H1 (cell line): ENCODE results near the gene FAM234A. TPM values are rescaled to one million over a fixed set of nuclear protein-coding genes. Genes with fewer than 3 reads are reported as not detected.

Experiments used
- CTCF ChIA-PET: fragments of 300-600 bp; sonication (Branson Sonifier 250); formaldehyde crosslinking; loops from one replicate; lab custom pipeline; 2021; ENCODE audit not compliant: partially characterized antibody; lab: Charles Lee
- POLR2A ChIA-PET: fragments of 300-600 bp; sonication (Branson Sonifier 250); formaldehyde crosslinking; loops from one replicate; lab custom pipeline; 2021; ENCODE audit warnings: inconsistent platforms; ENCODE audit not compliant: partially characterized antibody; lab: Charles Lee
- DNase-seq, 2 experiments: peaks; one replicate each; pipeline versions ENCODE4 v3.0.0 to v3.0.0-alpha.2; 2010 to 2022; ENCODE audit warnings: low spot score in 2 of 2, low read depth in 1 of 2, mixed read lengths in 1 of 2
- FAIRE-seq: peaks from 2 replicates; lab custom pipeline; 2011; peaks lifted over from hg19 to GRCh38; lab: Jason Lieb, UNC
- H2AFZ ChIP-seq: 2 replicates; pipeline ENCODE4 v1.8.1; 2012; ENCODE audit warnings: low read length, inconsistent platforms
- H2AK5ac ChIP-seq: 2 replicates; pipeline ENCODE4 v1.6.1; 2013; ENCODE audit warnings: low read depth, low read length
- H2BK120ac ChIP-seq: replicated peaks from 2 replicates; pipeline ENCODE3; 2013; ENCODE audit warnings: low read depth, low read length, inconsistent platforms
- H2BK12ac ChIP-seq: 2 replicates; pipeline ENCODE4 v1.6.1; 2013; ENCODE audit warnings: low read depth, low read length
- H2BK15ac ChIP-seq: 2 replicates; pipeline ENCODE4 v1.6.1; 2013; ENCODE audit warnings: low read length
- H2BK20ac ChIP-seq: 2 replicates; pipeline ENCODE4 v1.6.1; 2013; ENCODE audit warnings: low read length
- H2BK5ac ChIP-seq: 2 replicates; pipeline ENCODE4 v1.6.1; 2013; ENCODE audit warnings: low read depth, low read length
- H3K14ac ChIP-seq: 2 replicates; pipeline ENCODE4 v1.6.1; 2013; ENCODE audit warnings: inconsistent platforms; ENCODE audit not compliant: insufficient read length
- H3K18ac ChIP-seq: 2 replicates; pipeline ENCODE4 v1.6.1; 2013; ENCODE audit warnings: low read length; ENCODE audit errors: extremely low read depth
- H3K23ac ChIP-seq: 2 replicates; pipeline ENCODE4 v1.6.1; 2013; ENCODE audit warnings: inconsistent platforms; ENCODE audit not compliant: insufficient read length
- H3K23me2 ChIP-seq: 2 replicates; pipeline ENCODE4 v1.6.1; 2013; ENCODE audit warnings: low read depth, low read length
- H3K27ac ChIP-seq: 2 replicates; pipeline ENCODE4 v1.6.1; 2011; ENCODE audit warnings: low read depth, low read length, inconsistent platforms
- H3K27me3 ChIP-seq, 4 experiments: replicated peaks in 1 of 4; 1 replicate in 1 of 4; 2 replicates in 3 of 4; pipeline versions ENCODE4 v1.6.1 to v1.8.1; 2011 to 2013; ENCODE audit warnings: low read length in 3 of 4, mild to moderate bottlenecking in 3 of 4, inconsistent platforms in 2 of 4, mixed read lengths in 2 of 4, moderate library complexity in 1 of 4; ENCODE audit not compliant: control insufficient read depth in 3 of 4, insufficient read depth in 3 of 4; ENCODE audit errors: extremely low read depth in 1 of 4
- H3K36me3 ChIP-seq, 4 experiments: 2 replicates each; pipeline versions ENCODE4 v1.6.1 to v1.8.1; 2011 to 2013; ENCODE audit warnings: mild to moderate bottlenecking in 4 of 4, low read length in 3 of 4, moderate library complexity in 2 of 4, control low read depth in 1 of 4, inconsistent platforms in 1 of 4; ENCODE audit not compliant: insufficient read depth in 4 of 4, control insufficient read depth in 2 of 4
- H3K4ac ChIP-seq: replicated peaks from 2 replicates; pipeline ENCODE3; 2013; ENCODE audit warnings: low read length, low read depth, mixed read lengths, inconsistent platforms; ENCODE audit not compliant: insufficient read length
- H3K4me1 ChIP-seq, 4 experiments: replicated peaks in 1 of 4; 1 replicate in 1 of 4; 2 replicates in 3 of 4; pipeline versions ENCODE4 v1.6.1 to v1.8.1; 2011 to 2013; ENCODE audit warnings: low read length in 3 of 4, inconsistent platforms in 2 of 4, mixed read lengths in 1 of 4; ENCODE audit not compliant: insufficient read depth in 4 of 4, control insufficient read depth in 3 of 4
- H3K4me2 ChIP-seq, 2 experiments: 2 replicates each; pipeline versions ENCODE4 v1.6.1 to v1.8.1; 2011 to 2013; ENCODE audit warnings: low read depth in 2 of 2, low read length in 2 of 2, control low read depth in 1 of 2, inconsistent platforms in 1 of 2, mild to moderate bottlenecking in 1 of 2; ENCODE audit not compliant: insufficient read depth in 1 of 2
- H3K4me3 ChIP-seq, 4 experiments: fragments of 200-600, 300-600 bp in 1 of 4; sonication (generic), shearing (Covaris generic), sonication (Bioruptor Twin) in 1 of 4; 2 replicates each; pipeline versions ENCODE4 v1.5.1 to v1.8.1; 2011 to 2016; ENCODE audit warnings: low read length in 4 of 4, low read depth in 3 of 4, control low read depth in 2 of 4, inconsistent platforms in 2 of 4, mild to moderate bottlenecking in 2 of 4, mixed read lengths in 1 of 4, moderate library complexity in 1 of 4; ENCODE audit not compliant: insufficient read depth in 2 of 4; ENCODE audit errors: extremely low read depth in 1 of 4
- H3K56ac ChIP-seq: replicated peaks from 2 replicates; pipeline ENCODE3; 2013; ENCODE audit warnings: low read depth, mild to moderate bottlenecking, mixed read lengths, low read length, inconsistent platforms; ENCODE audit not compliant: insufficient read length
- H3K79me1 ChIP-seq: 2 replicates; pipeline ENCODE4 v1.6.1; 2013; ENCODE audit warnings: low read depth, low read length, control low read depth
- H3K79me2 ChIP-seq, 2 experiments: 2 replicates each; pipeline versions ENCODE4 v1.6.1 to v1.8.1; 2012 to 2013; ENCODE audit warnings: low read length in 2 of 2, mild to moderate bottlenecking in 2 of 2, inconsistent platforms in 1 of 2; ENCODE audit not compliant: insufficient read depth in 2 of 2, control insufficient read depth in 1 of 2
- H3K9ac ChIP-seq, 4 experiments: replicated peaks in 1 of 4; 1 replicate in 1 of 4; 2 replicates in 3 of 4; pipeline versions ENCODE4 v1.6.1 to v1.8.1; 2011 to 2013; ENCODE audit warnings: low read depth in 3 of 4, low read length in 3 of 4, control low read depth in 2 of 4, mild to moderate bottlenecking in 2 of 4, moderate library complexity in 2 of 4, inconsistent platforms in 1 of 4; ENCODE audit errors: extremely low read depth in 1 of 4
- H3K9me3 ChIP-seq, 2 experiments: 2 replicates each; pipeline versions ENCODE4 v1.6.1 to v1.8.1; 2012 to 2013; ENCODE audit warnings: mild to moderate bottlenecking in 2 of 2, moderate library complexity in 2 of 2, control low read depth in 1 of 2, inconsistent platforms in 1 of 2, low read depth in 1 of 2, low read length in 1 of 2, mixed read lengths in 1 of 2; ENCODE audit not compliant: insufficient read depth in 2 of 2
- H4K20me1 ChIP-seq, 2 experiments: replicated peaks in 1 of 2; 2 replicates each; pipeline versions ENCODE3 to v1.8.1; 2011 to 2013; ENCODE audit warnings: inconsistent platforms in 2 of 2, low read length in 2 of 2, mild to moderate bottlenecking in 1 of 2; ENCODE audit not compliant: insufficient read depth in 2 of 2, control insufficient read depth in 1 of 2
- H4K5ac ChIP-seq: 2 replicates; pipeline ENCODE4 v1.6.1; 2013; ENCODE audit warnings: low read length, low read depth, mixed read lengths, inconsistent platforms; ENCODE audit not compliant: insufficient read length
- H4K8ac ChIP-seq: 2 replicates; pipeline ENCODE4 v1.8.0; 2013; ENCODE audit warnings: mild to moderate bottlenecking, moderate library complexity, low read length, inconsistent platforms; ENCODE audit not compliant: insufficient read depth; ENCODE audit errors: extremely low read depth
- H4K91ac ChIP-seq: replicated peaks from 2 replicates; pipeline ENCODE3; 2013; ENCODE audit warnings: low read length, mixed read lengths, inconsistent platforms; ENCODE audit not compliant: insufficient read length
- ASH2L ChIP-seq: fragments of 200-600, 300-600 bp; sonication (generic); IDR thresholded peaks from one replicate; pipeline ENCODE4 v1.7.1; 2017; ENCODE audit warnings: low read length
- CREB1 ChIP-seq: IDR thresholded peaks from 2 replicates; pipeline ENCODE4 v1.6.1; 2012; ENCODE audit warnings: inconsistent platforms
- CTBP2 ChIP-seq: IDR thresholded peaks from 2 replicates; pipeline ENCODE4 v1.7.0; 2011; ENCODE audit warnings: borderline replicate concordance, mild to moderate bottlenecking, moderate library complexity, mixed read lengths, low read length; ENCODE audit not compliant: insufficient read depth, insufficient read length
- FOSL1 ChIP-seq: IDR thresholded peaks from 2 replicates; pipeline ENCODE4 v1.6.1; 2011; ENCODE audit warnings: mild to moderate bottlenecking, low read depth, low read length, moderate library complexity; ENCODE audit not compliant: insufficient read depth
- HDAC2 ChIP-seq, 2 experiments: fragments of 300-600 bp in 1 of 2; sonication (generic) in 1 of 2; IDR thresholded peaks; 2 replicates each; pipeline ENCODE4 v1.6.1; 2011 to 2012; ENCODE audit warnings: low read depth in 2 of 2, low read length in 2 of 2, mild to moderate bottlenecking in 2 of 2, moderate library complexity in 2 of 2, borderline replicate concordance in 1 of 2, inconsistent platforms in 1 of 2
- KDM5A ChIP-seq: fragments of 200-600 bp; IDR thresholded peaks from 2 replicates; pipeline ENCODE4 v1.7.1; 2012; ENCODE audit warnings: mild to moderate bottlenecking, low read length, inconsistent platforms, mixed read lengths
- MAFK ChIP-seq: IDR thresholded peaks from 2 replicates; pipeline ENCODE4 v1.6.1; 2012; ENCODE audit warnings: low read depth, mild to moderate bottlenecking, improper control_type of control experiment, low read length
- POLR2AphosphoS5 ChIP-seq: IDR thresholded peaks from 2 replicates; pipeline ENCODE4 v1.6.1; 2011; ENCODE audit warnings: low read depth, low read length
- RBBP5 ChIP-seq: IDR thresholded peaks from 2 replicates; pipeline ENCODE4 v1.7.1; 2012; ENCODE audit warnings: low read depth, mild to moderate bottlenecking, inconsistent platforms, low read length, moderate library complexity, borderline replicate concordance
- RFX5 ChIP-seq: IDR thresholded peaks from 2 replicates; pipeline ENCODE4 v1.6.1; 2011; ENCODE audit warnings: low read depth, low read length, improper control_type of control experiment, borderline replicate concordance
- SIRT6 ChIP-seq: IDR thresholded peaks from one replicate; pipeline ENCODE4 v1.7.1; 2012; ENCODE audit warnings: low read length, inconsistent platforms
- SIX5 ChIP-seq: IDR thresholded peaks from 2 replicates; pipeline ENCODE4 v1.6.1; 2011; ENCODE audit warnings: mild to moderate bottlenecking, low read depth, low read length
- SP4 ChIP-seq: IDR thresholded peaks from 2 replicates; pipeline ENCODE4 v1.6.1; 2012; ENCODE audit warnings: low read length, inconsistent platforms
- TAF1 ChIP-seq: IDR thresholded peaks from 2 replicates; pipeline ENCODE4 v1.6.1; 2011; ENCODE audit warnings: mild to moderate bottlenecking, low read depth, low read length
- TCF12 ChIP-seq: IDR thresholded peaks from 2 replicates; pipeline ENCODE4 v1.6.1; 2011; ENCODE audit warnings: low read depth, mild to moderate bottlenecking, low read length
- WGBS, 2 experiments: shearing (Covaris generic) in 1 of 2; methylation state at CpG; one replicate each; pipeline versions ENCODE4 v1.1.6 to v1.1.7; 2013 to 2015; ENCODE audit warnings: low lambda C conversion rate in 2 of 2, mixed read lengths in 2 of 2, inconsistent platforms in 1 of 2, low coverage in 1 of 2, missing lambda C conversion rate in 1 of 2; ENCODE audit not compliant: insufficient replicate concordance in 2 of 2, insufficient coverage in 1 of 2, insufficient read length in 1 of 2; ENCODE audit errors: extremely low coverage in 1 of 2, missing lambda C conversion rate in 1 of 2; 5-methylcytosine and 5-hydroxymethylcytosine counted together
- polyA plus RNA-seq, 7 experiments: library from polyadenylated mRNA; depleted of rRNA in 3 of 7; stranded (reverse) in 5 of 7; unstranded in 2 of 7; fragments of >200 nt in 5 of 7; fragments of 200-250 nt in 2 of 7; gene quantifications; 1 replicate in 5 of 7; 2 replicates in 1 of 7; 4 replicates in 1 of 7; pipeline versions ENCODE4 v1.2.1 to v1.2.3, GENCODE V29; 2011 to 2013; ENCODE audit warnings: missing spikeins in 2 of 7, mixed read lengths in 2 of 7
- total RNA-seq: library from RNA; stranded (reverse); fragmentation: NEBNext Ultra II Directional; extraction: Animal tissue kit (Norgen Biotek cat#: 25700); gene quantifications from 2 replicates; pipeline ENCODE4 v1.2.1, GENCODE V29; 2021

The FAM234A gene
- total and polyA plus RNA-seq, 2 of the 8 experiments (the other 6 are each of a cell fraction or from before 2014, with no cell fraction given), result 80.6 to 104 TPM

DNA sequence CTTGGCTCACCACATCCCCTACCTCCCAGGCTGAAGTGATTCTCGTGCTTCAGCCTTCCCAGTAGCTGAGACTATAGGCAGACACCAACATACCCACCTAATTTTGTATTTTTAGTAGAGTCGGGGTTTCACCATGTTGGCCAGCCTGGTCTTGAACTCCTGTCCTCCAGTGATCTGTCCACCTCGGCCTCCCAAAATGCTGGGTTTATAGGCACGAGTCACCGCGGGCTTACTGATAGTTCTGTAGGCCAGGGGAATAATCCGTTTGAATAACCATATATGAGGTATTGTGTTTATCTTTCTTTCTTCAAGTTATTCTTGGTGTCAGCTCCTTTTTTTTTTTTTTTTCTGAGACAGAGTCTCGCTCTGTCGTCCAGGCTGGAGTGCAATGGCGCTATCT is 7.7 kb downstream of the FAM234A start:
- H3K23ac ChIP-seq, result no peak overlapping the region
- DNase-seq, result no peak
- H2BK120ac ChIP-seq, result no peak overlapping the region
- H3K27me3 ChIP-seq, result no peaks in the 10 kb centered on the region
- H3K14ac ChIP-seq, result no peak overlapping the region
- H4K20me1 ChIP-seq, result peaks cover 0 to 7% of the 10 kb centered on the region in 2 experiments
- H2AK5ac ChIP-seq, result no peak overlapping the region
- no peak overlapping the region for H3K4me3 ChIP-seq
- H3K9me3 ChIP-seq, result no peaks in the 10 kb centered on the region
- no peak overlapping the region for H3K27ac ChIP-seq
- WGBS, 2 experiments, result 97% methylated on average over 8 of the region's 10 CpGs; no CpG with 5 or more reads in 1 of the 2 experiments
- H3K36me3 ChIP-seq, result no peaks in the 10 kb centered on the region
- peaks cover 3% of the 10 kb centered on the region for H3K79me1 ChIP-seq
- CTCF ChIA-PET, result interaction anchor here (0.6 to 2.2 kb wide), 4 partner anchors 77 to 1698 kb away, joined by 3 to 13 read pairs (median 3); no protein-coding TSS in a partner anchor
- H4K91ac ChIP-seq, result no peak overlapping the region
- no peak overlapping the region for H2AFZ ChIP-seq
- H3K23me2 ChIP-seq, result no peaks in the 10 kb centered on the region
- no peak overlapping the region for H2BK5ac ChIP-seq
- peaks cover 0 to 38% of the 10 kb centered on the region in 2 experiments; a peak in 3 of 4 replicates for H3K79me2 ChIP-seq
- H4K8ac ChIP-seq, result no peak overlapping the region
- POLR2A ChIA-PET, result interaction anchor here (0.8 to 5.0 kb wide), 3 partner anchors 14 to 21 kb away, joined by 3 to 26 read pairs (median 5); partner anchors contain the start of gene LUC7L
- H3K4ac ChIP-seq, result no peak overlapping the region
- no peak overlapping the region for H3K18ac ChIP-seq
- H3K56ac ChIP-seq, result no peak overlapping the region
- no peak for FAIRE-seq
- no peak overlapping the region for H3K4me2 ChIP-seq
- no peak overlapping the region for H2BK12ac ChIP-seq
- H3K4me1 ChIP-seq, result no peaks in the 10 kb centered on the region
- no peak overlapping the region for H2BK20ac ChIP-seq
- no peak overlapping the region for H4K5ac ChIP-seq
- no peak overlapping the region for H3K9ac ChIP-seq
- H2BK15ac ChIP-seq, result no peak overlapping the region
- TF ChIP-seq MAFK, result no peak
- TF ChIP-seq RFX5, result no peak
- TF ChIP-seq TAF1, result no peak
- no peak for TF ChIP-seq CREB1
- no peak for TF ChIP-seq POLR2AphosphoS5
- no peak for TF ChIP-seq HDAC2 (IDR thresholded peaks at IDR 0.05; ENCODE audit: borderline replicate concordance in 1 of 2, low read depth in 2 of 2, low read length in 2 of 2)
- no peak for TF ChIP-seq CTBP2
- no peak for TF ChIP-seq KDM5A
- TF ChIP-seq SIRT6, result no peak
- TF ChIP-seq FOSL1, result no peak
- no peak for TF ChIP-seq ASH2L
- TF ChIP-seq TCF12, result no peak
- no peak for TF ChIP-seq RBBP5
- no peak for TF ChIP-seq SIX5
- no peak for TF ChIP-seq SP4
